ENCODE results near the gene CD248.
A peak's percentile ranks its signal among the peaks of the same experiment; 100 is the strongest.

The CD248 gene

DNA sequence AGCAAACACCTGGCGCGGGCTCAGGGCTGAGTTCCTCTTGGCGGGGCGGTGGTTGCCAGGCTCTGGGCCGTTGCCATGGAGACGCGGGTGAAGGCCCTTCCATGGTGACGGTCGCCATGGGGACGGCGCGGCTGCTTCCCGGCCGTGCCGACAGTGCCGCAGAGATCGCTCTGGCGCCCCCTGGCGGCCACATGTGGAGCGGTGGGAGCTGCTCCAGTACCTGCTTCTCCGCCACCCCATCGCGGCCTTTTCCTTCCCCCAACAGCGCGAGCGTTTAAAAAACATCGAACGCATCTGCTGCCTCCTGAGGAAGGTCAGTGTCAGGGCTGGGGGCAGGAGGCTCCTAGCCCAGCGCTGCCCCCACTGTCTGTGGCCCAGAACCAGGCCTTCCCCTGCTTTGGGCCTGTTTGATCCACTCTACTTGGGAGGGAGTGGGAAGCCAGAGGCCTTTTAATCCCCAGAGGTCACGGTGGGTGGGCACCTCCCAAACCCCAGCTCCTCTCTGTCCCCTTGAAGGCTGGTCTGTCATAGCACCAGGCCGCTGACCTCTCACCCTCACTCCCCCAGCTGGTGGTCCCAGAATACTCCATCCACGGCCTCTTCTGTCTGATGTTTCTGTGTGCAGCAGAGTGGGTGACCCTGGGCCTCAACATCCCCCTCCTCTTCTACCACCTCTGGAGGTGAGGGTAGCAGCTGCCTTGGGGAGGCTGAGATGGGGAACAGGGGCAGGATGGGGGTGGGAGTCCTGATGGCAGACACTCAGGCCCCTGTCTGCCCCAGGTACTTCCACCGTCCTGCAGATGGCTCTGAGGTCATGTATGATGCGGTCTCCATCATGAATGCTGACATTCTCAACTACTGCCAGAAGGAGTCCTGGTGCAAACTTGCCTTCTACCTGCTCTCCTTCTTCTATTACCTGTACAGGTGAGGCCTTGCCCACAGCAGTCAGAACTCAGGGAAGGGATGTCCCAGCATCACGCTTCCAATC is 34.1 kb downstream of the CD248 start:
- DNase-seq, result peak; percentile 99
- Histone ChIP-seq H3K36me3 (ENCODE audit: insufficient read depth, low read length) (no peaks in the 10 kb centered on the region), H3K4me1 (ENCODE audit: insufficient read depth, low read length) (peaks cover 26% of the 10 kb centered on the region), H3K9me3 (ENCODE audit: insufficient read depth, low read length, severe bottlenecking) (no peaks in the 10 kb centered on the region), H4K20me1 (ENCODE audit: insufficient read depth, low read length) (peaks cover 41% of the 10 kb centered on the region), H3K9ac (ENCODE audit: low read depth, low read length) (peak overlapping the region; percentile 8), H3K27me3 (ENCODE audit: insufficient read depth, low read length, poor library complexity) (no peaks in the 10 kb centered on the region), H3K4me2 (ENCODE audit: insufficient read depth, low read length) (peak overlapping the region; percentile 45), H3K4me3 (ENCODE audit: low read depth in 1 of 2, low read length in 2 of 2) (no peak overlapping the region), H3K27ac (ENCODE audit: low read length) (peak overlapping the region; percentile 47; the same call in 1 of the 2 replicates), H3K79me2 (ENCODE audit: insufficient read depth, low read length) (peaks cover 4% of the 10 kb centered on the region), H2AFZ (ENCODE audit: low read depth, low read length) (peak overlapping the region; percentile 19; the same call in 1 of the 2 replicates)
- ATAC-seq (ENCODE audit: insufficient read depth, low read depth), result peak; percentile 89
- TF ChIP-seq, protein P1, sequence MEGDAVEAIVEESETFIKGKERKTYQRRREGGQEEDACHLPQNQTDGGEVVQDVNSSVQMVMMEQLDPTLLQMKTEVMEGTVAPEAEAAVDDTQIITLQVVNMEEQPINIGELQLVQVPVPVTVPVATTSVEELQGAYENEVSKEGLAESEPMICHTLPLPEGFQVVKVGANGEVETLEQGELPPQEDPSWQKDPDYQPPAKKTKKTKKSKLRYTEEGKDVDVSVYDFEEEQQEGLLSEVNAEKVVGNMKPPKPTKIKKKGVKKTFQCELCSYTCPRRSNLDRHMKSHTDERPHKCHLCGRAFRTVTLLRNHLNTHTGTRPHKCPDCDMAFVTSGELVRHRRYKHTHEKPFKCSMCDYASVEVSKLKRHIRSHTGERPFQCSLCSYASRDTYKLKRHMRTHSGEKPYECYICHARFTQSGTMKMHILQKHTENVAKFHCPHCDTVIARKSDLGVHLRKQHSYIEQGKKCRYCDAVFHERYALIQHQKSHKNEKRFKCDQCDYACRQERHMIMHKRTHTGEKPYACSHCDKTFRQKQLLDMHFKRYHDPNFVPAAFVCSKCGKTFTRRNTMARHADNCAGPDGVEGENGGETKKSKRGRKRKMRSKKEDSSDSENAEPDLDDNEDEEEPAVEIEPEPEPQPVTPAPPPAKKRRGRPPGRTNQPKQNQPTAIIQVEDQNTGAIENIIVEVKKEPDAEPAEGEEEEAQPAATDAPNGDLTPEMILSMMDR (IDR thresholded peaks at IDR 0.05; ENCODE audit: borderline replicate concordance, extremely low read depth, low read length, poor library complexity, severe bottlenecking), result peak; percentile 95
- no peak for TF ChIP-seq EZH2 (IDR thresholded peaks at IDR 0.05; ENCODE audit: borderline replicate concordance, low read depth, low read length, severe bottlenecking)

GRCh38 chr11:66281776-66282467 is 34.9 kb downstream of the CD248 start:
- no peak overlapping the region for H3K4me2 ChIP-seq (ENCODE audit: insufficient read depth, low read length)
- H4K20me1 ChIP-seq (ENCODE audit: insufficient read depth, low read length), result peaks cover 45% of the 10 kb centered on the region
- ATAC-seq (ENCODE audit: insufficient read depth, low read depth) (no peak), DNase-seq (no peak)
- no peak overlapping the region for H2AFZ ChIP-seq (ENCODE audit: low read depth, low read length)
- H3K4me3 ChIP-seq (ENCODE audit: low read depth in 1 of 2, low read length in 2 of 2), result no peak overlapping the region
- no peaks in the 10 kb centered on the region; the same call in 1 of the 2 replicates for H3K79me2 ChIP-seq (ENCODE audit: insufficient read depth, low read length)
- no peak overlapping the region for H3K9ac ChIP-seq (ENCODE audit: low read depth, low read length)
- no peaks in the 10 kb centered on the region for H3K36me3 ChIP-seq (ENCODE audit: insufficient read depth, low read length)
- no peak for TF ChIP-seq EZH2 (IDR thresholded peaks at IDR 0.05; ENCODE audit: borderline replicate concordance, low read depth, low read length, severe bottlenecking)
- TF ChIP-seq, protein P1 (IDR thresholded peaks at IDR 0.05; ENCODE audit: borderline replicate concordance, extremely low read depth, low read length, poor library complexity, severe bottlenecking), result no peak
- no peak overlapping the region for H3K27ac ChIP-seq (ENCODE audit: low read length)
- peaks cover 26% of the 10 kb centered on the region for H3K4me1 ChIP-seq (ENCODE audit: insufficient read depth, low read length)
- H3K9me3 ChIP-seq (ENCODE audit: insufficient read depth, low read length, severe bottlenecking), result no peaks in the 10 kb centered on the region
- no peaks in the 10 kb centered on the region for H3K27me3 ChIP-seq (ENCODE audit: insufficient read depth, low read length, poor library complexity)

DNA sequence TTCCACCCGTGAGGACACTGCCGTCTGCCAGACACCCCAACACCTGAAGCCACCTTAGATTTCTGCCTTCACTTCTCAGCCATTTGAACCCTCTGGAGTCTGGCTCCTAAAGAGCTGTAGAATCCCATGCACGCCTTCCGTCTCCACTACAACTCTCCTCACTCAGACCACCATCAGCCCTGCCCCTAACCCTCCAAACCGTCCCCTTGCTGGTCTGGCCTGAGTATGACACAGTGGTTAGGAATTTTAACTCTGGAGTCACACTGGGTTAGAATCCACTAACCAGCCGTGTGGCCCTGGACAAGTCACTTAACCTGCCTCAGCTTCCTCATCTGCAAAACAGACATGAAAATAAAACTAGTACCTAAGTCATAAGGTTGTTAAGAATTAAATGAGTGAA is 35.8 kb downstream of the CD248 start:
- no peaks in the 10 kb centered on the region; the same call in 1 of the 2 replicates for H3K79me2 ChIP-seq (ENCODE audit: insufficient read depth, low read length)
- no peak for TF ChIP-seq EZH2 (IDR thresholded peaks at IDR 0.05; ENCODE audit: borderline replicate concordance, low read depth, low read length, severe bottlenecking)
- TF ChIP-seq, protein P1 (IDR thresholded peaks at IDR 0.05; ENCODE audit: borderline replicate concordance, extremely low read depth, low read length, poor library complexity, severe bottlenecking), result no peak
- H3K4me2 ChIP-seq (ENCODE audit: insufficient read depth, low read length), result no peak overlapping the region
- no peak overlapping the region for H3K9ac ChIP-seq (ENCODE audit: low read depth, low read length)
- no peak overlapping the region for H2AFZ ChIP-seq (ENCODE audit: low read depth, low read length)
- no peaks in the 10 kb centered on the region for H3K27me3 ChIP-seq (ENCODE audit: insufficient read depth, low read length, poor library complexity)
- no peak overlapping the region for H3K27ac ChIP-seq (ENCODE audit: low read length)
- DNase-seq (no peak), ATAC-seq (ENCODE audit: insufficient read depth, low read depth) (no peak)
- peaks cover 26% of the 10 kb centered on the region for H3K4me1 ChIP-seq (ENCODE audit: insufficient read depth, low read length)
- peaks cover 5% of the 10 kb centered on the region for H3K36me3 ChIP-seq (ENCODE audit: insufficient read depth, low read length)
- H3K4me3 ChIP-seq (ENCODE audit: low read depth in 1 of 2, low read length in 2 of 2), result no peak overlapping the region
- no peaks in the 10 kb centered on the region for H3K9me3 ChIP-seq (ENCODE audit: insufficient read depth, low read length, severe bottlenecking)
- H4K20me1 ChIP-seq (ENCODE audit: insufficient read depth, low read length), result peaks cover 50% of the 10 kb centered on the region

Data from DND-41 (cell line).